ENCODE results near the gene GRIP1.

The GRIP1 gene

DNA sequence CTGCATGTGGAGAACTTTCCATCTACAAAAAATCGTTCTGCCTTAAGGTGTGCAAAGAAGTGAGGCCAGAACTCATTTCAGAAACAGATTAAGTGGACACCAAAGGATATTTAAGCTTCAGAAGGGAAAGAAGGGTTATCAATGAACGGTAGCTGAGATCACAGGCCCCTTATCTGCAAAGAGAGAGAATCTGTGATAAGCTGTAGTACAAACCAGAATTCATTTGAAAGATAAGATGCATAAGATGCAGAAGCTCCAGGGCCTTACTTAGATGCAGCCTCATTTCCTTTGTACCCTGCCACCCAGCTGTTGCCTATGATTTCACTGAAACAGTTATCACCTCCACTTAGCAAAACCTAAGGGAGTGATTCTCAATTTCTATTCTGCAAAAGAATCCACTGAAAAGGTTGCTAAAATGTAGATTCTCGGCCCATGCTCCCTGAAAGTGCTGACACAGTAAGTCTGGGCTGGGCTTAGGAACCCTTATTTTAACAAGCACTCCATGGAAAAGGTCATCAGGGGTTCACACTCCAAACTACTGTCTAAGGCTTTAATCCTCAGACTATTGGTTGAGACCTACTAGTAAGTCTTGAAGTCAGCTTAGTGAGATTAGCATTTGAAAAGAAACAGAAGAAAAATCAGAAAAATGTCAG lies 311.7 kb downstream of the GRIP1 start:
- Mint-ChIP-seq H3K9me3 (no peaks in the 10 kb centered on the region), H3K4me3 (no peak overlapping the region), H3K27ac (no peak overlapping the region), H3K36me3 (ENCODE audit: low read depth) (peaks cover 43% of the 10 kb centered on the region), H3K4me1 (peaks cover 5% of the 10 kb centered on the region), H3K27me3 (ENCODE audit: low read depth) (no peaks in the 10 kb centered on the region)
- TF ChIP-seq CTCF (IDR thresholded peaks at IDR 0.05; ENCODE audit: unreplicated experiment in 3 of 3): no peak

GRCh38 chr12:66365718-66366490 lies 313.0 kb downstream of the GRIP1 start:
- Mint-ChIP-seq H3K27me3 (ENCODE audit: low read depth) (no peaks in the 10 kb centered on the region), H3K27ac (no peak overlapping the region), H3K36me3 (ENCODE audit: low read depth) (peaks cover 42% of the 10 kb centered on the region), H3K4me3 (no peak overlapping the region), H3K4me1 (peaks cover 5% of the 10 kb centered on the region), H3K9me3 (no peaks in the 10 kb centered on the region)
- TF ChIP-seq CTCF (IDR thresholded peaks at IDR 0.05; ENCODE audit: unreplicated experiment in 3 of 3): no peak

DNA sequence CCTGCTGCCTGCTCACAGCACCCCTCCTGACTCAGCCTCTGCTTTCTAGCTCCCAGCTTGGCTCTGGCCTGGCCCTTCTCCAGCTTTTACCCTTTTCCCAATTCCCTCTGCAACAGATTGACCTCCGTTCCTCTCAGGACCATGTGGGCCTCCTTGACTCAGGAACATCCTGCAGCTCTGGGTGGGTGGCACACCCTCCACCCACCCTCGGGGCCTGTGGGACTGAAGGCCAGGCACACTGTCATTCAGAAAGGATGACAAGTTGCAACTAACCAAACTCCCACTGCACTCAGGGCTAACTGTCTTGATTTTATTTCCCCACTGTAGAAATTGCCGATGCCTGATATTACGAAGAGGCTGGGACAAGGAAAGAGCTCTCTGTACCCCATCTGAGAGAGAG lies 317.2 kb downstream of the GRIP1 start:
- Mint-ChIP-seq H3K27me3 (ENCODE audit: low read depth) (no peaks in the 10 kb centered on the region), H3K27ac (no peak overlapping the region), H3K36me3 (ENCODE audit: low read depth) (peaks cover 25% of the 10 kb centered on the region), H3K4me1 (no peaks in the 10 kb centered on the region), H3K4me3 (no peak overlapping the region), H3K9me3 (no peaks in the 10 kb centered on the region)
- no peak for TF ChIP-seq CTCF (IDR thresholded peaks at IDR 0.05; ENCODE audit: unreplicated experiment in 3 of 3)

- no peak overlapping the region for H3K4me3 Mint-ChIP-seq
- no peaks in the 10 kb centered on the region for H3K9me3 Mint-ChIP-seq
- H3K27ac Mint-ChIP-seq: no peak overlapping the region
- H3K4me1 Mint-ChIP-seq: no peaks in the 10 kb centered on the region
- no peaks in the 10 kb centered on the region for H3K27me3 Mint-ChIP-seq (ENCODE audit: low read depth)
- H3K36me3 Mint-ChIP-seq (ENCODE audit: low read depth): peaks cover 34% of the 10 kb centered on the region
- no peak for TF ChIP-seq CTCF (IDR thresholded peaks at IDR 0.05; ENCODE audit: unreplicated experiment in 3 of 3)
These were observed 319.6 kb downstream of the GRIP1 start for GRCh38 chr12:66359300-66359699.

- Mint-ChIP-seq H3K27me3 (ENCODE audit: low read depth) (no peaks in the 10 kb centered on the region), H3K9me3 (no peaks in the 10 kb centered on the region), H3K4me3 (no peak overlapping the region), H3K4me1 (no peaks in the 10 kb centered on the region), H3K36me3 (ENCODE audit: low read depth) (peaks cover 60% of the 10 kb centered on the region), H3K27ac (no peak overlapping the region)
- TF ChIP-seq CTCF (IDR thresholded peaks at IDR 0.05; ENCODE audit: unreplicated experiment in 3 of 3): no peak
These were observed 324.6 kb downstream of the GRIP1 start for GRCh38 chr12:66354291-66354690.

GRCh38 chr12:66352899-66353298 lies 326.0 kb downstream of the GRIP1 start:
- H3K27ac Mint-ChIP-seq: no peak overlapping the region

More at GRCh38 chr12:66352899-66353298, 326.0 kb downstream of the GRIP1 start:
- no peaks in the 10 kb centered on the region for H3K27me3 Mint-ChIP-seq (ENCODE audit: low read depth)
- H3K36me3 Mint-ChIP-seq (ENCODE audit: low read depth): peaks cover 68% of the 10 kb centered on the region
- TF ChIP-seq CTCF (IDR thresholded peaks at IDR 0.05; ENCODE audit: unreplicated experiment in 3 of 3): no peak
- no peaks in the 10 kb centered on the region for H3K9me3 Mint-ChIP-seq
- H3K4me1 Mint-ChIP-seq: no peaks in the 10 kb centered on the region
- no peak overlapping the region for H3K4me3 Mint-ChIP-seq

Data from nephron (organoid).